GM18517 (cell line): ENCODE results near the gene ATG16L2.
"Not testable (repeated sequence)": the region's sequence is repeated elsewhere in the genome, so short reads cannot be mapped to it uniquely, and the experiment has no call there.

ENCODE experiments used
- ATAC-seq: cut with Tn5 transposase; IDR thresholded peaks from one replicate; pipeline ENCODE4 v1.9.1; 2021; ENCODE audit warnings: mild to moderate bottlenecking, moderate library complexity; ENCODE audit not compliant: unreplicated experiment

Gene ATG16L2

GRCh38 chr11:72836111-72836510 lies 21.9 kb downstream of the ATG16L2 start:
- no peak for ATAC-seq

DNA sequence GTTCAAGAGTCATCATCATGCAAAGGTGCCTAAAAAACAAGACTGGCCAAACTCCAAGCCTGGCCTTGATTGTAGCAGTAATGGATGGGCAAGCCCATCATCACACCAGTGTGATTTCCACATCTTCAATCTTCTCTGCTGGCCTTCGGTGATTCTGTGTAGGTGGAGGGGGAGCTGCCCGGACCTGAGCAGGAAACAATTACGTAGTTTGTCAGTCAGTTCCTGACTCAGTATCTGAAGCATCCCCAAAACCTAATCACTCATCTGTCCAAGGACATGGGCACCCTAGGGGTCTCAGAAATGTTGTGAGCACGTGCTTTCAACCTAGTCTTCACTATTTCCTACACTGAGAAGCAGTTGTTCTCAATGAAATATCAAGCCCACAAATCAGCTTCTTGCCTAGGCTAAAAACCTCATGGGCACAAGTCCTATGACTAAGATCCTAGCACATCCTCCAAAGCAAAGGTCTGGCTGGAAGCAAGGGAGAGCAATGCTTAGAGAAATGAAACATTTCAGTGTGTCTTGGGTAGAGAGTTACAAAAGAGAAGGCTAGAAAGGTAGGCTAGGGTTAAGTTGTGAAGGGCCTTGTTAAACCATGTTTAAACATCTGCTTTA lies 24.6 kb downstream of the ATG16L2 start:
- no peak for ATAC-seq

GRCh38 chr11:72840780-72841179 lies 26.6 kb downstream of the ATG16L2 start:
- no peak for ATAC-seq

GRCh38 chr11:72841397-72841796 lies 27.2 kb downstream of the ATG16L2 start:
- ATAC-seq = no peak

GRCh38 chr11:72842126-72842525 lies 27.9 kb downstream of the ATG16L2 start:
- no peak for ATAC-seq

DNA sequence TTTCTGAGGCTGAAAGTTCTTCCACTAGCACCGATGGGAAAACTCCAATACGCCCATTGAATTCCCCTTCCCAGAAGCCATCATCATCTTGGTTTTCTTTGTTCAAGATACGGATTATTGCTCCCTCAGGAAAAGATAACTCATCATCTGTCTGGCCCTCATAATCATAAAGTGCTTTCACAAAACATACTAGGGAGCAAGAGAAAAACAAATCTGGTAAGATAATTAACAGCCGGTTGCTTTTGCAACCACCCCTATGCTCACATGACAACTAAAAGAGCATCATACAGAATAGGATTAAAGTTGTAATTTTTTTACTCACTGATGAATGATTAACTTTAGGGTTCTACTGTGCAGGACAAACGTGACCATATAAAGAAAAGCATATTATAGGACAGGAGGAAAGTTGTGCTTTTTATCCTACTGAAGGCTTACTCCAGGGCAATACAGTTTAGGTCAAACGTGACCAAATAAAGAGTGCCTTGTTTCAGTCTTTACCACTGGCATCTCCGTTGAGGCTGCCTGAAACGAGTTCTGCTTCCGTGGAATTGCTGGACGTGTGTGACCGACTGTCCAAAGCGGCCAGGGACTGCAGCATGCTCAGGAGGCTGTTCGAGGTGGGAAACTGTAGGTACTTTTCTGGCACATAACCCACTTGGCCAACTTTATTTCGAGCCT lies 28.6 kb downstream of the ATG16L2 start:
- ATAC-seq = no peak

- no peak for ATAC-seq
These were observed 30.1 kb downstream of the ATG16L2 start for GRCh38 chr11:72844356-72844755.

- no peak for ATAC-seq
These were observed 34.7 kb downstream of the ATG16L2 start for GRCh38 chr11:72848846-72849466.

- ATAC-seq = no peak
These were observed 36.6 kb downstream of the ATG16L2 start for GRCh38 chr11:72850832-72851231.

- ATAC-seq = no peak
These were observed 37.5 kb downstream of the ATG16L2 start for GRCh38 chr11:72851726-72852125.

DNA sequence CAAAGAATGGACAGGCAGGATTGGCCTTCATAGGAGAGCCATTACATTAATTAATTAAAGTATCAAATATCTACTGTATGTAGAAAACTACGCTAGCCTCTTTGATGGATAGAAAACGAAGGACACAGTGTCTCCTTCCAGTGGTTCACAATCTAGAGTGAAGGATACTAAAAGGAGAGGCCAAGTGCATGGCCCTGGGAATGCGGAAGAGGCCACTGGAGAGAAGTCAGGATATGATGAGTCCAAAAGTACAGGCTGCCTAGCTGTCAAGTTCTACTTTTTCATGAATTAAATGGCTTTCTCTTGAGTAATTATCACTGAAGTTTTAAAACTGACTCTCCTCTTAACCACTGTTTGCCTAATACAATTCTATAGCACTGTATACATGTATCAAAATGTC lies 41.9 kb downstream of the ATG16L2 start:
- ATAC-seq = no peak

DNA sequence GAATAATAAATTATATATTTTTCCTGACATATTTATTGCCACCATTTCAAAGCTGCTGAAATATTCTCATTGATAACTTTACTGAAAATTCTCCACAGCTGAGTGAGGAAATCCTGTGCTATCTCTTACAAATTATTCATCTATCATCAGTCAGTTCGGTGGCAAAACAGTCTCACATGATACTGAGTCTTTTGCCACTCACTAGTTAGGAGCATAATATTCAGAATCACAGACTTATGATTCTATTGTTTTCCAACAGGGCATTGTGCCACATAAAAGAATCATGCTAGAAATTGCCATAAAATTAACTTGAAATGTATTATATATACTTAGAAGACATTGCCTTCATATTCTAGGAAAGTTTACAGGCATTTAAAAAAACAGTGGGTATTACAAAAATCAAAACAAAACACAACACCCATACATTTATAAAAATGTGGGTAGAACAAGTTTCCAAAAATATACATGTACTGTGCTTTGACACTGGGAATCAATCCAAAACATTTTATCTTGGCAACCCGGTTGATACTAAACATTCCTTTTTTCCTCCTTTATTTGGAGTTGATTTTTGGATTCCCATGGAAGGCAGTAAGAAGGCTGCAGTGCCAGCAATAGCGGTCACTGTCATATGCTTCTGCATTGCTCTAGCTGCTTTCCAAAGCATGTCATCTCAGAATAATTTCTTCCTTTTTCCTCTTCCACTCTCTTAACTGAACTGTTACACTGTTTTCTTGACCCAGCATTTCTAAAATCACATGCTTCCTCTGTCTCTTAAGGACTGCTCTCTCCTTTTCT lies 42.5 kb downstream of the ATG16L2 start:
- ATAC-seq = no peak

DNA sequence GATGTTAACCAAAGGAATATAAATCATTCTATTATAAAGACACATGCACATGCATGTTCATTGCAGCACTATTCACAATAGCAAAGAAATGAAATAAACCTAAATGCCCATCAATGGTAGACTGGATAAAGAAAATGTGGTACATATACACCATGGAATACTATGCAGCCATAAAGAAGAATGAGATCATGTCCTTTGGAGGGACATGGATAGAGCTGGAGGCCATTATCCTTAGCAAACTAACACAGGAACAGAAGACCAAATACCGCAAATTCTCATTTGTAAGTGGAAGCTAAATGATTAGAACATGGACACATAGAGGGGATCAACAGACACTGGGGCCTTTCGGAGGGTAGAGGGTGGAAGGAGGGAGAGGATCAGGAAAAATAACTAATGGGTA lies 44.1 kb downstream of the ATG16L2 start:
- not testable (repeated sequence) for ATAC-seq

GRCh38 chr11:72859126-72859525 lies 44.9 kb downstream of the ATG16L2 start:
- ATAC-seq = no peak

GRCh38 chr11:72860010-72860409 lies 45.8 kb downstream of the ATG16L2 start:
- no peak for ATAC-seq

- ATAC-seq = no peak
These were observed 46.4 kb downstream of the ATG16L2 start for GRCh38 chr11:72860592-72860991.

GRCh38 chr11:72863091-72863490 lies 48.9 kb downstream of the ATG16L2 start:
- no peak for ATAC-seq

DNA sequence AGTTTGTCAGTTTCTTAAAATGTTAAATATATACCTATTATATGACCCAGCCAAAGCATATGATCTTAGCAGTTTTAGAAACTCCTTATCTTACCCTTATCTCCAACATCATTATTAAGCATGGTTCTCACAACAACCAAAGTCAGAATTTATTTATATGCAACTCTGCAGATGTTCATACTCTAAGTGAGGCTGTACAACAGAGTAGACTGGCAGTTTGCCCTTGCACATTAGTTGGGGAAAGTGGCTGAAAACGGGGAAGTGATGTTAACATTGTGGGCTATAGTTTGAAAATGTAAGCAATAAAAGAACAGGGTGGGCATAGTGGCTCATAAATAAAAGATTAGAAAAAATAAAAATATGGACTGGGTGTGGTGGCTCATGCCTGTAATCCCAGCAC lies 49.7 kb downstream of the ATG16L2 start:
- ATAC-seq = no peak

GRCh38 chr11:72864702-72865655 lies 50.8 kb downstream of the ATG16L2 start:
- ATAC-seq = no peak

DNA sequence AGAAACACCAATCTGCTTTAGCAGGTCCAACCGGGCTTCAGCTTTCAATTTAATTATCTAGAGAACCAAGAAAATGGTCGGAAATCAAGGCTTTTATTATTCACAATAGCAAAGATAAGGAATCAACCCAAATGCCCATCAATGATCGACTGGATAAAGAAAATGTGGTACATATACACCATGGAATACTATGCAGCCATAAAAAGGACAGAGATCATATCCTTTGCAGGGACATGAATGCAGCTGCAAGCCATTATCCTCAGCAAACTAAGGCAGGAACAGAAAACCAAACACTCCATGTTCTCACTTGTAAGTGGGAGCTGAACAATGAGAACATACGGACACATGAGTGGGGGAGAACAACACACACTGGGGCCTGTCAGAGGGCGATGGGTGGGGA lies 53.8 kb downstream of the ATG16L2 start:
- no peak for ATAC-seq
